Stimulated activated CD4-positive, alpha-beta T cell treated with anti-CD3 and anti-CD28 coated beads, TNF-alpha, amount 100 ng/mL, for 24 hours (primary cell): Measurements from ENCODE around the gene ERCC1.
A peak's percentile ranks its signal among the peaks of the same experiment; 100 is the strongest.

Experiments
- DNase-seq, 3 experiments: peaks; one replicate each; pipeline ENCODE4 v3.0.0-alpha.2; 2020; ENCODE audit warnings: low read depth in 3 of 3

The ERCC1 gene

GRCh38 chr19:45423589-45424190 lies at the start of gene ERCC1:
ERCC1 (minus strand) TSS chr19:45423917; CDS start chr19:45423374, 543 bp downstream.
- peak; percentile 62 to 93 (median 62) for DNase-seq

- no peak for DNase-seq
Observed at GRCh38 chr19:45473367-45473681, 49.6 kb upstream of the ERCC1 start.

GRCh38 chr19:45472563-45473366 lies 49.0 kb upstream of the ERCC1 start:
- no peak for DNase-seq

- DNase-seq = no peak
Observed at GRCh38 chr19:45471931-45472562, 48.3 kb upstream of the ERCC1 start.

- DNase-seq = no peak
Observed at GRCh38 chr19:45471111-45471930, 47.6 kb upstream of the ERCC1 start.

- DNase-seq = no peak
Observed at GRCh38 chr19:45470762-45471081, 47.0 kb upstream of the ERCC1 start.

GRCh38 chr19:45469945-45470761 lies 46.4 kb upstream of the ERCC1 start:
- no peak for DNase-seq

GRCh38 chr19:45469132-45469944 lies 45.6 kb upstream of the ERCC1 start:
- DNase-seq = peak; percentile 87 to 94 (median 88)

GRCh38 chr19:45468803-45469131 lies 45.0 kb upstream of the ERCC1 start:
- DNase-seq = no peak

- DNase-seq = peak in 1 of 3 experiments; percentile 24
Observed at GRCh38 chr19:45468159-45468651, 44.5 kb upstream of the ERCC1 start.

GRCh38 chr19:45467456-45468158 lies 43.9 kb upstream of the ERCC1 start, which contains the start of gene FOSB:
FOSB (plus strand) TSS chr19:45467996; CDS start chr19:45468587, 591 bp downstream.
- peak; percentile 86 to 91 (median 89) for DNase-seq

- DNase-seq = no peak
Observed at GRCh38 chr19:45467115-45467455, 43.4 kb upstream of the ERCC1 start.

- DNase-seq = no peak
Observed at GRCh38 chr19:45464852-45465441, 41.2 kb upstream of the ERCC1 start.

- no peak for DNase-seq
Observed at GRCh38 chr19:45464274-45464673, 40.6 kb upstream of the ERCC1 start.

- no peak for DNase-seq
Observed at GRCh38 chr19:45463241-45463640, 39.5 kb upstream of the ERCC1 start.

- DNase-seq = no peak
Observed at GRCh38 chr19:45462174-45462573, 38.5 kb upstream of the ERCC1 start.

- DNase-seq = no peak
Observed at GRCh38 chr19:45460807-45461347, 37.2 kb upstream of the ERCC1 start.

- DNase-seq = no peak
Observed at GRCh38 chr19:45457776-45458175, 34.1 kb upstream of the ERCC1 start.

- no peak for DNase-seq
Observed at GRCh38 chr19:45456500-45456815, 32.7 kb upstream of the ERCC1 start.
